ENCODE results near the gene LYZL1.
"Not testable (repeated sequence)": the region's sequence is repeated elsewhere in the genome, so short reads cannot be mapped to it uniquely, and the experiment has no call there.

LYZL1 gene

DNA sequence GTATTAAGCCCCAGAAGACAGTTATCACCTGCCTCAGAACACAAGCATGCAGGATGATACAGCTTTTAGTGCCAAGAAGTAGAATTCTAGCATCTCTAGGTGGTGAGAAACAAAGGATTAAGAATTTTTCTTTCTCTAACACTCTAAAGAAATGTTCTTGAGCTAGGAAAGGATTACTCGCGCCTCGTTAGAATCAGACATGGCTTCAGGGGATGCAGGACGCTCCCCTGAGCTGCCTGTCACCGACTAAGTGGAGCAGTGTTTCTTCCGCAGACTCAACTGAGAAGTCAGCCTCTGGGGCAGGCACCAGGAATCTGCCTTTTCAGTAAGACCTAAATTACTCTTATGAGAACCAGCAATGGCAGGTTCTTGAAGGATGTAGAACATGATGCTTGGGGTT is at the start of gene LYZL1:
Gene LYZL1 (plus strand): TSS at position 165 of the 400 bp plus-strand sequence. CDS start 2,798 bp downstream, outside the sequence.
- not testable (repeated sequence) for DNase-seq (ENCODE audit: low read depth)

DNA sequence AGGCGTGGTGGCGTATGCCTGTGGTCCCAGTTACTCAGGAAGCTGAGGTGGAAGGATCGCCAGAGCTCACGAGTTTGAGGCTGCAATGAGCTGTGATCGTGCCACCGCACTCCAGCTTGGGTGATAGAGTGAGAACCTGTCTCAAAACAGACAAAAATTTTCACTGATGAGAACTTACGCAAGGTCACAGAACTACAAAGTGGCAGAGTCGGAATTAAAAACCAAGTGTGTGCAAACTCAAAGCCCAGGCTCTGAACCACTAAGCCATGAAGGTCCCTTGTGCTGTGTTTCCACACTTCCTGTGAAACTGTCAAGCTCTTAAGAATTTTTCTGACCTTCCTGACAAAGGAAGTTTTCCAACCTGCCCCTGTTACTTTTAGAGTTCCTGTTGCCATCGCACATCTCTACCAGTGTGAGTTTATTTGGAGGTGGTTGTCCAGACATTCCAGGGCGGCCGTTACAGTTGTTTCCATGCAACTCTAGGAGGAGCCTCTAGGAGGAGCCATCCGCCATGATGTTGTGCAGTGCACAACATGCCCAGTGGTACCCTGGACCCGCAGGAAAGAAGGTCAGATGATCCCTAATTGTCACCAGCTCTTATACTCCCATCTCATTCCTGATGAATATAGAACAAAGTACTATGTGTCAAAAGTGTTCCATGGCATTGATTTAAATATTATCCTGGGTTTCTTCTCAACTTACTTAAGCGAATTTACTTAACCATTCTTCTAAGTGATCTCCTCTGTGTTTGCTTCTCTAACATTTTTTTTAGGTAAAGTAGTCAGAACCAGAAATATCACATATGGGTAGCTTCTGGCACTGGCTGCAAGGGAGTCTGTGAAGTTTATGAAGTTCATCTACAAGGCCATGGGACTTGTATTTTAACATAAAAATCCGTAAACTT is 49.0 kb upstream of the LYZL1 start:
- DNase-seq (ENCODE audit: low read depth): no peak

DNA sequence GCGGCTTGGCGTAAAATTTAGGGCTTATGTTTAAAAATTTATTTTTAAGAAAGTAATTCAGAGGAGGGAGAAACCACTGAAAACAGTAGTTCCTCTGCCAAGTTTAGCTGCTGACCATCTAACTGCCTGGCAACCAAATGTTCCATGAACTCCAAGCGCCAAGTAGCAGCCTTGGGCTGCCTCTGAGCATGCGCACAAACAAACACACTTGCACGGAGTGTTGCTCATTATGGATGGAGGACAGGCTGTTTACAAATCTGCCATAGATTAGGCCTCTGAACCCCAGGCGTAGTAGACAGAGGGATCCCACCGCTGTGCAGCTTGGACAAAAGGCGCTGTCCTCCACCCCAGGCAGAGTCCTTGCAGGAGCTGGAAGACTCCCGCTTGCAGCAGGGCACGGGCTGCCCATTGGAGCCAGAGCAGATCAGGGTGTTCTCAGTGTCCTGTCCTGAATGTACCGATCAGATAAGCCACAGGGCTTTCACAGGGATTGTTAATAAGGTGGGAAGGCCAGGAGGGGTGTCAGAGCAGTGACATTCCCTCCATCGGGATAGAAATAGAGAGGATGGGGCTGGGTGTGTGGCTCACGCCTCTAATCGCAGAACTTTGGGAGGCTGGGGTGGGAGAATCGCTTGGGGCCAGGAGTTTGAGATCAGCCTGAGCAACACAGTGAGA is 47.7 kb upstream of the LYZL1 start:
- no peak for DNase-seq (ENCODE audit: low read depth)

DNA sequence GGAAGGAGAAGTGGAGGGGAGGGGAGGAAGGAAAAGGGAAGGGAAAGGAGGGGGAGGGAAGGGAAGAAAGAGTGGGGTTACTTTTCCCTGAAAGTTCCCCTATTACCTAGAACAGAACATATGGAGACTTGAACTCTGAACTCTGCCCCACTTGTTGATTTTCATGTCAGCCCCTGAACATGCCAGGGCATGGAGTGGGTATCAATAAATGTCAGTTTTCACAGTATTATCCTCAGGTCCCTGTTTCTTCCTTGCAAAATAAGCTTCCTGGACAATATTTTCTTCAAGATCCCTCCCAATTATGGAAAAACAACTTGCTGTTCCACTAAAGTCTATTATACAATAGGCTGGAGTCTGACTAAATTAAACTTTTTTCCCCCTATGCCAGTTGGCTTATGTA is 46.9 kb upstream of the LYZL1 start:
- no peak for DNase-seq (ENCODE audit: low read depth)

DNA sequence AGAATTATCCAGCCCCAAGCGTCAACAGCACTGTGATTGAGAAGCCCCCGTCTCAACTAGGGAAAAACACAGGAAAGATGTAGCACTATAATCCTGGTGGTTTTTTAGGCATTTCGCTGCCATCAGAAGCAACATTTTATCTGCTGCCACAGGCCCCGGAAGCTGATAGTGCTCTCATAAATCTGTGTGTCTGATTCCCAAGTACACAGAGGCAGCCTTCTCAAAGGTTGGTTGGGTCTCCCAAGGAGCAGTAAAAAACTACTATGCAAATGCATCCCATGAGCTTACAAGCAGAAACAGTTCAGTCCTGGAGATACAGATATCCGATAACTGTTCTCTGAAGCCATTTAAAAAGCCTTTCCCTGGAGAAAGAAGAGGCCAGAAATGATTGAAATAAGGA is 45.8 kb upstream of the LYZL1 start:
- DNase-seq (ENCODE audit: low read depth): no peak

DNA sequence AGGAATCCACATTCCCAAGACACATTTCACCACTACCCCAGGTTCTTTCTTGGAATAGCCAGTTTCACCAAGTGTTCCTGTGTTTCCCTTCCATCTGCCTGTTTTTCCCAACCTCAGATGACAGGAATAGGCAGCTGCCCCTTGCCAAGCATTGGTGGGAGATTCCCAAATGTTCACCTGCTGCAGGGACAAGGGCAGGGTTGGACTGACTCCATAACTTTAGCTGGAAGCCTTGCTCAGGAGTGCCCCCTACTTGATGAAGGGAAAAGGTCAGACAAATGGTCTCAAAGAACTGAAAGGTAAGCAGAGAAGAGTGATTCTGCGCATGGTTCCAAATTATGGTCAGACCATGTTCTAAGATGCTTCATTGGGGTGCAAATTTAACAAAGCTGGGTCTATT is 45.1 kb upstream of the LYZL1 start:
- no peak for DNase-seq (ENCODE audit: low read depth)

DNA sequence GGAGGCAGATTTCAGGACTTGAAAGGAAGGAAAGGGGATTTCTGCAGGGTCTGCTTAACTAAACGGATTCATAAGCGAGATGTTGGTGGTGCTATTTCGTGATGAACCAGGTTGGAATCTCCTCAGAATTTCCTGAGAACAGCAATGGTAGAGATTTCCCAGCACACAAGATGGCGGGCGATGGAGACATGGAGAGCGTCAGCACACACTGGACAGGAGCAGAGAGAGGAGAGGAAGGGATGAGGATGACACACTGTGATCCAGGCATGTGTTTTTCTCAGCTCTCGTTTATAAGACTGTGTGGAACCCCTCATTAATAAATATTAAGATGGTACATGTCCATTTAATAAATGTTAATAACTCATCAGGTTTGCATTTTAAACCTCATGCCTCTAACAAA is 43.9 kb upstream of the LYZL1 start:
- DNase-seq (ENCODE audit: low read depth): no peak

DNA sequence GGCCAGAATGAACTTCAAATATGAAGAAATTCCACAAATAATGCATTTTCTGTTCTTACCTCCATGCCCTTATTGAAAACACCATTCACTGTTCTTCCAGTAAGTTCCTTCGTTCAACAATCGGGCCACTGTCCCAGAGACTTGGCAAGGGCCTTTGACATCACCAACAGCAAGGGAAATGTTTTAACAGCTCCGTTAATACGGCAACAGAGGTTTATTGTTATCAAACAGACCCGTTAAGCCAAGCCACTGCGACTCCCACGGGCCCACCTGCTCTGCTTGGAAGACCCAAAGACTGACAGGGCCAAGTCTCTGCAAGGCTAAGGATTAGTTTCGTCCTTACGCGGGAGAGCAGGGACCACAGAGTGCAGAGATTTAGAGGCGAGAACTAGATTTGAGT is 43.4 kb upstream of the LYZL1 start:
- no peak for DNase-seq (ENCODE audit: low read depth)

DNA sequence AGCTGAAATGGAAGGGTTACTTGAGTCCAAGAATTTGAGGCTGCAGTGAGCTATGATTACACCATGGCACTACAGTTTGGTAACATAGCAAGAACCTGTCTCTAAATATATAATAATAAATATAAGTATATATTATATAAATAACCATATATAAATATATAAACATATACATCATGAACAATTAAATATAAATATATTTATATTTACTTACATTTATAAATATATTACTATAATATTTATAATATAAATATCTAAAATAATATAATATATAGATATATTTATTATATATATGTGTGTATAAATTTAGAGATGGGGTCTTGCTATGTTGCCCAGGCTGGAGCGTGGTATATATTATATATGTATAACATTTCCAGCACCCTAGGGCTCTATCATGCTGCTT is 42.4 kb upstream of the LYZL1 start:
- no peak for DNase-seq (ENCODE audit: low read depth)

DNA sequence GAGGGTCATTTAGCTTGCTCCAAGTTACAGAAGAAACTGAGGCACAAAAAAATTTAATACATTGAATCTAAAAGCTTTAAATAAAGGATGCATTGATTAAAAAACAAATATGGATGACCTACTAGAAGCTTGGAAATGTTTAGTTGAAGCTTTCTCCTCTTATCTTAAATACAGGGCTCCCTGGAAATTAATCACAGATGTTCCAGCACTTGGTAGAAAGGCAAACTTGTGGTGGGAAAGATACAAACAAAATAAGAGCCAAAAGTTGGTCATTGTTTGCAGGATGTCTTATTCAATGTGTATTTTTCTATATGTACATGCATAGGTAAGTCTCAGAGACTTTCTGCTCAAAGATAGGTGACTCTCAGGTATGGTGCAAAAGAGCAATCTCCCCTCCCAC is 40.7 kb upstream of the LYZL1 start:
- DNase-seq (ENCODE audit: low read depth): no peak

DNA sequence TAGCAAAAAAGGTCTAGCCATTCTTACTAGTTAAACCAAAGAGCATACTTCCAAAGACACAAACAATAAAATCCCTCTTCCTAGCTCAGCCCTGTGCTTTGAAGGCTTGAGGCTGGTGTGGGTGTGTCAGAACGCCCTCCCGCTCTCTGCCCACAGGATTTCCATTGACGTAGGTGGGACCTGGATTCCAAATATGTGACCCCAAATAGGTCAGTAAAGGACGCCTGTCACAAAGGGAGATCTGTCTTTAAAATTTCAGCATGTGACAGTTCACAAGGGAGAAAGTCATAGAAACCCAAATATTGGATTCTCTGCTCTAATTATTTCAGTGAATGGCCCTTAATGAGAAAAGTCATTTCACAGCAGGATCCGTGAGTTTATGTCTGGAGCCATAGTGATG is 39.9 kb upstream of the LYZL1 start:
- DNase-seq (ENCODE audit: low read depth): no peak

DNA sequence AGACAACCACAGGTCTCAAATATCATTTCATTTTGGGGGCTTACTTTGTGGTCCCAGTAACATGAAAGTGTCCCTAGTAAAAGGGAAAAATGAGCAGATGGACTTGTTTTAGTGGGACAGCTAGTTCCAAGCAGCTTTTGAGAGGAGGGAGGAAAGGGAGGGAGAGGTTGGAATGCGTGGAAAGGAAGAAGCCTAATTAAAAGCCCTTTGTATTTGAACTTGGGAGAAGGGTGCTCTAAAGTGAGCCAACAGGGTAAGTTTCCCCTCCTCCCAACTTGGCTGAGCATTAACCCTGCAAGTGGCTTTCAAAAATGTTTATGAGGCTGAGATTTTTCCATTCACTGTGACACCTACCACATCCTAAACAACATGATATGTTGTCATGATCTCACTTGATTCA is 38.8 kb upstream of the LYZL1 start:
- DNase-seq (ENCODE audit: low read depth): no peak

DNA sequence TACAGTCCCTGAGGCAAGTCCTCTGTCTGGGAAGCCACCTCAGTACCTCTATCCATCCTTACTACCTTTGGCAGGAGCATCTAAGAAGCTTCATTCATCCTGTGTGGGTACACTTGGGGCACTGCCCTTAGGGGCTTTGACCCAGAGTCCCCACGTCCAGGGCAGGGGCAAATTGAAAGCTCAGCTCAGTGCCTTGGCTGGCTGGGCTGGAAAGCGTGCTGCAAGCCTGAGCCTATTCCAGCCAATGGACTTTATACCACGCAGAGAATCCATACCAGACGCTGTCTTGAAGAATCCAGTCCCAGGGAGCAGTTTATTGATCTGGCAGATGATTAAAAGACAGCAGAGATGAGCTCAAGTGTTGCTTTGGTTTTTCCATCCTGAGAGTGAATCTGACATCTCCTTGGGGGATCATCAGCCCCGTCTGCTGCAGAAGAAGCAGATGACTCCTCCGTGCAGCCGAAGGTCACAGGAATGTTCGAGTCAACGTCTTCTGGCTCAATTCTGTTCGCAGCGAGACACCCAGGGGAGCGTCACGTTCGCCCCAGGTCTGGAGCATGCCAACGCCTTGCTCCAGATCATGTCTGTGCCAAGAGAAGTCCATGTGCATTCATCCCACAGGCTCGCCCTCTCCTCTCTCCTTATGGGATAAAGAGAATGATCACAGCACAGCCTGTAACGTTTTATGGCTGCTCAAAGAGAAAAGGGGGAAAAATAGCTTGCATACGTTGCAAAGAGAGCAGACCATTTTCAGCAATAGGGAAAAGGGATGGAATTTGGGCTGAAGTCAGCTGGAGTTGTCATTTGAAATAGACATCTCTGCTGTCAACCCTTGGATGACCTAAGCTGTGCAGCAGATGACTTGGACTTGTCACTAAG is 35.8 kb upstream of the LYZL1 start:
- DNase-seq (ENCODE audit: low read depth): no peak

DNA sequence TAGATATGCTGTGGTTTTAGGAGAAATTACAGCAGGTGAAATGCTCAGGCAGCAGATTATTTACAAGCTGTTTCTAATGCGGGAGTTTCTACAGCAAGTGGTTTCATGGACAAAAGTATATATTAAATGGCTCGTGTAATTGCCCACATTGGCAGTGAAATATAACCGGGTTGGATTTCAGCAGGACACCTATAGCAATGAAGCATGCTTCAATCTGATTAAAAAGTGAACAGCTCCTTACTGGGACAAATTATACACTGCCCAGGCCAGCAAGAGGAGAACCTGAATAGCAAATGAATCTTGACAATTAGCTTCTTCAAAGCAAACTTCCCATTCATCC is 35.2 kb upstream of the LYZL1 start:
- no peak for DNase-seq (ENCODE audit: low read depth)

DNA sequence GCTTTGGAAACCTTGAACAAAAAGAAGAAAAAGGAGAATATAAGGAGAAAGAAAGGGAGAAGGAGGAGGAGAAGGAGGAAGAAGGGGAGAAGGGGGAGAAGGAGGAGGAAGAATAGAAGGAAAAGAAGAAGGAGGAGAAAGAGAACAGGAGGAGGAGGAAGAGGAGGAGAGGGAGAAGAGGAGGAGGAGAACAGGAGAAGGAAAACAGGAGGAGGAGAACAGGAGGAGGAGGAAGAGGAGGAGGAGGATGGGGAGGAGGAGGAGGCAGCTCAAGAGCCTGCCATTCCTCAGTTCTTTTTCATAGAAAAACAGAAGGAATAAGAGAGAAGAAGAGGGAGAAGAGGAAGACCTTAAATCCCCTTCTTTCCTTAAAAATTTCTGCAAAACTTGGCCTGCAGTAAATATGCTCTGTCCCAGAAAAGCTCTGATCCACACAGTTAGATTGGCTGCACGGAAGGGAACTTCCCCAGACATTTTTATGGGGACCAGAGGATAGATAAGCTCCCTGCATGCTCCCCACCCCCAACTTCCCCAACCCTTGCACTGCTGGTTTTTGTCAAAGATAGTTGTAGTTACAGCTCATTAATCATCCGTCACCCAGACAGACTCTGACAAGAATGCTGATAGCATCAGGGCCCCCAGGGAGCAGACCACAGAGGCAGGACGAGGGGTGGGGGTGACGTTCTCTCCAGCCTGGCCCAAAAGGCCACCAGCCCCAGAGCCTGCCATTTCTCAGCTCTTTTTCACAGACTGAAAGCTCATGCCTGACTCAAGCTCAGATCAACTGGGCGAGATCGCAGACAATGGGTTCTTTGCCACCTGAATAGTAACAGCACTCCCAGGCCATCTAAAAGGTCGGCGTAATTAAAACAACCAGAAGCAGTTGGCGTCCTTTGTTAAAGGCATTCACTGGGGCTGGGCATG is 34.5 kb upstream of the LYZL1 start:
- DNase-seq (ENCODE audit: low read depth): no peak

DNA sequence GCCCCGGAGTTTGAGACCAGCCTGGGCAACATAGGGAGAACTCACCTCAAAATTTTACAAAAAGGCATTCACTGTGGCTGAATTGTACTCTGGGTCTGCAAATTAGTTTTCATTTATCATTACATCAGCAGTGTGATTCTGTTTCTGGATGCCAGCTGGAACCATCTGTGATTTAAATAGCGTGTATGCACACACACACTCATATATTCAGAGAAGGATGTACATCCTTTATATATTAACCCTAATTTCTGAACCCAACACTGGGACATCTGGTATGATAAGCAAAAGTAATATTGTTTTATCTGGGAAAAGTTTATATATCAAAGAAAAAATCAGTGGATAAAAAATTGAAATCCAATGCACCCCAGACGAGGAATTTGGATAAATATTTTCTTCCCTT is 33.8 kb upstream of the LYZL1 start:
- no peak for DNase-seq (ENCODE audit: low read depth)

DNA sequence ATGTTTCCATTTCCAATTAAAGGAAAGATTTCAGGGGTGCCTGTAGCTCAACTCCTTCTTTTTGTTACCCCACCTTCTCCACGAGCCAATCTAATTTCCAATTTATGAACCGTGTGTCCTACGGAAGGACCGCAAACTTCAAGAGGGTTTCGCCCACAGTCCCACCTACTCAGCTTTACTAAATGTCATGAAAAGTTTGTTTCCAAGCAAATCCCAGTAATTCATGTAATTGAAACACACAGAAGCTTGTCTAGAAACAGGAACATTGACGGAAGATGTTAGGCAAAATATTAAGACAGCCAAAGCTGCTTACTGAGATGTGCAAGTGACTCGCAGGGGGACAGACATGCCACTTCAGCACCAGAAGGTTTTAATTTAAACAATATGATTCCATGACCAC is 32.9 kb upstream of the LYZL1 start:
- DNase-seq (ENCODE audit: low read depth): no peak

DNA sequence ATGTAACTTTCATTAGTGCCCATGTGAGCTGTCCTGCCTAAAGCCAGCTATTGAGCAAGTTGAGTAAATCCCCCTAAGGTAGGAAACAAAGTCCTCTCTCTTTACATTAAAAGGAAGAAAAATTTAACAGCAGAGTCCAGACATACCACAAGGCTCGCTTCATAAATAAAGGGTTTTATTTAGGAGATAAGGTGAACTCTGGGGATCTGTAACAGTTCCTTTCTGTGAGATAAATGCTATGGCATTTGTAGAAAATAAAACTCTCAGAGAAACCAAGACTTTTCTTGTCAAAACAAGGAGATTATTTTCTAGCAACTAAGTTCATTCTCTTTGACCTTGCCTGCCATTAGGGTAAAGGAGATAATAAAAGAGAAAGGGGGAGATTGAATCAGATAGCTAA is 32.3 kb upstream of the LYZL1 start:
- no peak for DNase-seq (ENCODE audit: low read depth)

DNA sequence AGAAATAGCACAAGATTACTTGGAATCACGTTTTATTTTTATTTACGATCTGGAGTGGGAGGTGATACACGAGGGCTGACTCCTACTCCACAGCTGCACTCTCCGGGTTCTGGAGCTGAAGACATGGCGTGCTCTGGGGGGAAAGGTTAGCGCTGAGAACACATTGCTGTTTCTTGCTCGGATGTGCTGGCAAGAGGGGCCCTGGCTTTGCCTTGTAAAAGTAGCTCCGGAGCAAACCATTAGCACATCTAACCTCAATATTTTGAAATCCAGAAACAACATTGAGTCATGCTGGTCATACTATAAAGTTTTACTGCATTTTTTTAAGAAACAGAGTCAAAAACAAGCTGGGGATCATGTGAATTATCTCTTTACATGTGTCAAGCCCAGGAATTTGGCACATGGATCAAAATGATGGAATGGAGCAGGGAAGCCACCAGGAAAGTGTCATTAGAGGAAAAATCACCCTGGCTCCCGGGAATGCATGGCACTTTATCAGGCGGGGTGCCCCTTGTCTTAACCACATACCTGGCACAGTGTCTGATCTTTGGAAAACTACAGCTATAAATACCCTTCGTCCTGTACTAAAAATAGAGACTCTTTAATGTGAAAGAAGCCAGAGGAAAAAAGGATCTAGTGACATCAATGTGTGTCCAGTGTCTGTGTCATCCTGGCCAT is 31.6 kb upstream of the LYZL1 start:
- DNase-seq (ENCODE audit: low read depth): no peak

DNA sequence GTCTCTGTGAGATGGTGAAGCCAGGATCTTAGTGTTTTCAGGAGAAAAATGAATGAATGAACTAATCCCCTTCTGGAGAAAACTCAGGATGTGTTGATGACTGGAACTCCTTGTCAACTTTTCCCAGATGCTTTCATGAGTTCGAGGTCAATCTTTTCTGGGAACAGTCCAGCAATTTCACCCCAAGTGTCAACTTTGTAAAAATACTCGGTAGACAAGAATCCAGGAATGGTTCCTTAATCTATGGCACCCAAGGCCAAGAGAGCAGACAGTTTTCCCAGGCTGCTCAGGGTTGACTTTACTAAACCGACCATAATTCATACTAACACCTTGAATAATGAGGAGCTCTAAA is 31.1 kb upstream of the LYZL1 start:
- DNase-seq (ENCODE audit: low read depth): no peak

DNA sequence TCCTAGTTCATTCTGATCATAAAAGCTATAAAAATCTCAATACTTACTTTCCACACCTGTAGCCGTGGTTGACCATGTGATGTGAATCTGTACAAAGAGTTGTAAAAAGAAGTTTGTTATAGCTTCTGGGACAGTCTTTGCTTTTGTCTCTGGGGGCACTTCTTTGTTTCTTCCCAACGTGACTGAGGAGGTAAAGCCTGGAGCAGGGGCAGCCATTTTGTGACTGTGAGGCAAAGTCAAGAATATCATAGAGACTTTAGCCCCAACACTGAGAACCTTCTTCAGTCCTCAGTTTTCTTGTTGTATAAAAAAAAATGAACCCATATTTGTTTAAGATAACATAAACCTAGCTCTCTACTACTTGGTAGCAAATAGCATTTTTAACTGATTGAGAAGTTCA is 29.4 kb upstream of the LYZL1 start:
- no peak for DNase-seq (ENCODE audit: low read depth)

Data from activated T-cell treated with anti-CD3 and anti-CD28 coated beads for 48 hours (primary cell).